Nephron (organoid): Measurements from ENCODE around the gene PTPRD.

Experiments
- H3K27ac Mint-ChIP-seq, 3 experiments: 2 replicates each; pipeline ENCODE4 v1.8.0; 2020; ENCODE audit warnings: mixed read lengths in 3 of 3, mild to moderate bottlenecking in 2 of 3, moderate library complexity in 1 of 3
- H3K27me3 Mint-ChIP-seq: 2 replicates; pipeline ENCODE4 v1.8.0; 2021; ENCODE audit warnings: low read depth, mild to moderate bottlenecking, moderate library complexity, mixed read lengths
- H3K36me3 Mint-ChIP-seq: 2 replicates; pipeline ENCODE4 v1.8.0; 2020; ENCODE audit warnings: low read depth, mixed read lengths
- H3K4me1 Mint-ChIP-seq: 2 replicates; pipeline ENCODE4 v1.8.0; 2020; ENCODE audit warnings: mixed read lengths
- H3K4me3 Mint-ChIP-seq, 3 experiments: 2 replicates each; pipeline ENCODE4 v1.8.0; 2020; ENCODE audit warnings: mild to moderate bottlenecking in 3 of 3, mixed read lengths in 3 of 3, moderate library complexity in 2 of 3
- H3K9me3 Mint-ChIP-seq: 2 replicates; pipeline ENCODE4 v1.8.0; 2020; ENCODE audit warnings: mixed read lengths
- CTCF ChIP-seq, 3 experiments: fragments of 200-600 bp; sonication (generic); IDR thresholded peaks; one replicate each; pipeline ENCODE4 v1.5.0; 2021; ENCODE audit warnings: antibody characterized with exemption in 3 of 3; ENCODE audit not compliant: unreplicated experiment in 3 of 3

PTPRD gene

GRCh38 chr9:9177081-9177480, 1435.7 kb downstream of the PTPRD start:
- Mint-ChIP-seq H3K36me3 (no peaks in the 10 kb centered on the region), H3K4me1 (no peaks in the 10 kb centered on the region), H3K9me3 (no peaks in the 10 kb centered on the region), H3K4me3 (no peak overlapping the region), H3K27ac (no peak overlapping the region), H3K27me3 (no peaks in the 10 kb centered on the region)
- no peak for TF ChIP-seq CTCF (IDR thresholded peaks at IDR 0.05; ENCODE audit: unreplicated experiment in 3 of 3)

GRCh38 chr9:9174358-9174757, 1438.4 kb downstream of the PTPRD start:
- no peaks in the 10 kb centered on the region for H3K27me3 Mint-ChIP-seq
- H3K27ac Mint-ChIP-seq = no peak overlapping the region
- no peak for TF ChIP-seq CTCF (IDR thresholded peaks at IDR 0.05; ENCODE audit: unreplicated experiment in 3 of 3)
- H3K4me3 Mint-ChIP-seq = no peak overlapping the region
- no peaks in the 10 kb centered on the region for H3K4me1 Mint-ChIP-seq
- no peaks in the 10 kb centered on the region for H3K9me3 Mint-ChIP-seq
- no peaks in the 10 kb centered on the region for H3K36me3 Mint-ChIP-seq

GRCh38 chr9:9173264-9173663, 1439.5 kb downstream of the PTPRD start:
- Mint-ChIP-seq H3K27ac (no peak overlapping the region), H3K4me3 (no peak overlapping the region), H3K36me3 (no peaks in the 10 kb centered on the region), H3K9me3 (no peaks in the 10 kb centered on the region), H3K27me3 (no peaks in the 10 kb centered on the region), H3K4me1 (no peaks in the 10 kb centered on the region)
- no peak for TF ChIP-seq CTCF (IDR thresholded peaks at IDR 0.05; ENCODE audit: unreplicated experiment in 3 of 3)

GRCh38 chr9:9170439-9171134, 1442.2 kb downstream of the PTPRD start:
- no peaks in the 10 kb centered on the region for H3K27me3 Mint-ChIP-seq
- no peaks in the 10 kb centered on the region for H3K36me3 Mint-ChIP-seq
- H3K4me3 Mint-ChIP-seq = no peak overlapping the region
- no peaks in the 10 kb centered on the region for H3K9me3 Mint-ChIP-seq
- H3K4me1 Mint-ChIP-seq = no peaks in the 10 kb centered on the region
- TF ChIP-seq CTCF (IDR thresholded peaks at IDR 0.05; ENCODE audit: unreplicated experiment in 3 of 3) = no peak
- H3K27ac Mint-ChIP-seq = no peak overlapping the region

GRCh38 chr9:9142001-9142400, 1470.8 kb downstream of the PTPRD start:
- Mint-ChIP-seq H3K9me3 (no peaks in the 10 kb centered on the region), H3K36me3 (no peaks in the 10 kb centered on the region), H3K27ac (no peak overlapping the region), H3K27me3 (no peaks in the 10 kb centered on the region), H3K4me3 (no peak overlapping the region), H3K4me1 (no peaks in the 10 kb centered on the region)
- no peak for TF ChIP-seq CTCF (IDR thresholded peaks at IDR 0.05; ENCODE audit: unreplicated experiment in 3 of 3)

GRCh38 chr9:9133526-9133925, 1479.3 kb downstream of the PTPRD start:
- no peaks in the 10 kb centered on the region for H3K9me3 Mint-ChIP-seq
- no peaks in the 10 kb centered on the region for H3K36me3 Mint-ChIP-seq
- no peaks in the 10 kb centered on the region for H3K4me1 Mint-ChIP-seq
- no peak overlapping the region for H3K4me3 Mint-ChIP-seq
- no peak overlapping the region for H3K27ac Mint-ChIP-seq
- no peak for TF ChIP-seq CTCF (IDR thresholded peaks at IDR 0.05; ENCODE audit: unreplicated experiment in 3 of 3)
- H3K27me3 Mint-ChIP-seq = no peaks in the 10 kb centered on the region
